ENCODE results near the gene ATP5F1B. TPM values are rescaled to one million over a fixed set of nuclear protein-coding genes. Genes with fewer than 3 reads are reported as not detected.

Gene ATP5F1B
- total and polyA plus RNA-seq, 2 of the 8 experiments (the other 6 are each of a cell fraction or from before 2014, with no cell fraction given), result 900 to 1,522 TPM

- peak; percentile 74 for TF ChIP-seq TBP (IDR thresholded peaks at IDR 0.05; ENCODE audit: low read depth, low read length)
- TF ChIP-seq PHF8 (conservative IDR thresholded peaks at IDR 0.05; ENCODE audit: low read depth, low read length), result peak; percentile 60; the same call in 1 of the 2 replicates
- TF ChIP-seq POU5F1 (IDR thresholded peaks at IDR 0.05; ENCODE audit: low read depth, low read length), result no peak
- TF ChIP-seq CREB1 (IDR thresholded peaks at IDR 0.05), result no peak
- no peak for TF ChIP-seq NRF1 (IDR thresholded peaks at IDR 0.05; ENCODE audit: low read depth, low read length)
- no peak for TF ChIP-seq CBX8 (IDR thresholded peaks at IDR 0.05; ENCODE audit: borderline replicate concordance, low read depth, low read length)
- no peak for TF ChIP-seq JUN (IDR thresholded peaks at IDR 0.05; ENCODE audit: low read depth, low read length)
- no peak for TF ChIP-seq TCF12 (IDR thresholded peaks at IDR 0.05; ENCODE audit: low read depth, low read length)
- no peak for TF ChIP-seq USF2 (IDR thresholded peaks at IDR 0.05; ENCODE audit: low read length)
- TF ChIP-seq POLR2A (IDR thresholded peaks at IDR 0.05; ENCODE audit: control extremely low read depth in 1 of 2, low read depth in 2 of 2, low read length in 2 of 2), result no peak; a peak in 1 of 3 replicates
- no peak; the same call in 1 of the 2 replicates for TF ChIP-seq CHD1 (IDR thresholded peaks at IDR 0.05; ENCODE audit: low read depth, low read length)
- no peak for TF ChIP-seq RXRA (IDR thresholded peaks at IDR 0.05; ENCODE audit: insufficient read depth, low read depth, low read length)
- no peak for TF ChIP-seq CTBP2 (IDR thresholded peaks at IDR 0.05; ENCODE audit: borderline replicate concordance, insufficient read depth, insufficient read length, low read length)
Observed at GRCh38 chr12:56687223-56688128, 41.7 kb upstream of the ATP5F1B start (continued).
